Measurements from ENCODE around the gene MYO10. TPM values are rescaled to one million over a fixed set of nuclear protein-coding genes. Genes with fewer than 3 reads are reported as not detected.

MYO10 gene
- total and polyA plus RNA-seq, 2 of the 8 experiments (the other 6 are each of a cell fraction or from before 2014, with no cell fraction given), result 21.5 to 107 TPM

- Histone ChIP-seq H3K79me1 (ENCODE audit: low read depth, low read length) (no peaks in the 10 kb centered on the region), H3K4ac (replicated peaks; ENCODE audit: insufficient read length, low read depth, low read length) (peak overlapping the region; percentile 47), H3K4me2 (ENCODE audit: insufficient read depth in 1 of 2, low read depth in 2 of 2, low read length in 2 of 2) (peak overlapping the region; percentile 76 to 95), H2BK20ac (ENCODE audit: low read length) (peak overlapping the region; percentile 77), H3K14ac (ENCODE audit: insufficient read length) (peak overlapping the region; percentile 13), H3K56ac (replicated peaks; ENCODE audit: insufficient read length, low read depth, low read length) (peak overlapping the region; percentile 90), H3K9me3 (ENCODE audit: insufficient read depth in 2 of 2, low read depth in 1 of 2, low read length in 1 of 2) (no peaks in the 10 kb centered on the region), H3K79me2 (ENCODE audit: control insufficient read depth in 1 of 2, insufficient read depth in 2 of 2, low read length in 2 of 2) (peaks cover 12 to 35% of the 10 kb centered on the region in 2 experiments), H4K5ac (ENCODE audit: insufficient read length, low read depth, low read length) (peak overlapping the region; percentile 82), H2BK5ac (ENCODE audit: low read depth, low read length) (peak overlapping the region; percentile 90), H2BK15ac (ENCODE audit: low read length) (no peak overlapping the region), H3K23me2 (ENCODE audit: low read depth, low read length) (peaks cover 17% of the 10 kb centered on the region), H3K27me3 (replicated peaks in 1 of 4; ENCODE audit: control insufficient read depth in 3 of 4, extremely low read depth in 1 of 4, insufficient read depth in 3 of 4, low read length in 3 of 4) (no peaks in the 10 kb centered on the region), H3K4me1 (replicated peaks in 1 of 4; ENCODE audit: control insufficient read depth in 3 of 4, insufficient read depth in 4 of 4, low read length in 3 of 4) (peaks cover 9 to 20% (median 17%) of the 10 kb centered on the region in 4 experiments), H4K91ac (replicated peaks; ENCODE audit: insufficient read length, low read length) (peak overlapping the region; percentile 92), H3K9ac (replicated peaks in 1 of 4; ENCODE audit: extremely low read depth in 1 of 4, low read depth in 3 of 4, low read length in 3 of 4) (peak overlapping the region; percentile 31 to 70 (median 51); a peak in 6 of 7 replicates), H3K23ac (ENCODE audit: insufficient read length) (no peak overlapping the region), H3K18ac (ENCODE audit: extremely low read depth, low read length) (peak overlapping the region; percentile 89), H3K4me3 (ENCODE audit: extremely low read depth in 1 of 4, insufficient read depth in 2 of 4, low read depth in 3 of 4, low read length in 4 of 4) (peak overlapping the region; percentile 51 to 69 (median 63)), H2BK12ac (ENCODE audit: low read depth, low read length) (peak overlapping the region; percentile 33), H4K20me1 (replicated peaks in 1 of 2; ENCODE audit: control insufficient read depth in 1 of 2, insufficient read depth in 2 of 2, low read length in 2 of 2) (no peaks in the 10 kb centered on the region), H2AFZ (ENCODE audit: low read length) (no peak overlapping the region), H2AK5ac (ENCODE audit: low read depth, low read length) (0 out of 2 replicates have a peak overlapping the region, but pooled peaks have one; percentile 28), H3K36me3 (ENCODE audit: control insufficient read depth in 2 of 4, insufficient read depth in 4 of 4, low read length in 3 of 4) (no peaks in the 10 kb centered on the region; a peak in 2 of 8 replicates), H2BK120ac (replicated peaks; ENCODE audit: low read depth, low read length) (peak overlapping the region; percentile 94), H3K27ac (ENCODE audit: low read depth, low read length) (peak overlapping the region; percentile 83), H4K8ac (ENCODE audit: extremely low read depth, insufficient read depth, low read length) (no peak overlapping the region)
- POLR2A ChIA-PET (ENCODE audit: partially characterized antibody), result interaction anchor here (0.9 to 4.5 kb wide), 6 partner anchors 9 to 155 kb away, joined by 3 to 42 read pairs (median 4); no protein-coding TSS in a partner anchor
- CTCF ChIA-PET (ENCODE audit: partially characterized antibody), result interaction anchor here (0.8 to 1.7 kb wide), 5 partner anchors 14 to 451 kb away, joined by 3 to 7 read pairs (median 3); no protein-coding TSS in a partner anchor
- FAIRE-seq (no peak), DNase-seq (ENCODE audit: low read depth in 1 of 2, low spot score in 2 of 2) (no peak)
- 2% methylated on average over 17 of the region's 17 CpGs; no CpG with 5 or more reads in 1 of the 2 experiments for WGBS, 2 experiments (ENCODE audit: extremely low coverage in 1 of 2, insufficient coverage in 1 of 2, insufficient read length in 1 of 2, insufficient replicate concordance in 2 of 2, low coverage in 1 of 2, low lambda C conversion rate in 2 of 2, missing lambda C conversion rate in 1 of 2)
- TF ChIP-seq KDM4A (IDR thresholded peaks at IDR 0.05; ENCODE audit: low read depth, low read length, severe bottlenecking) (no peak), BACH1 (IDR thresholded peaks at IDR 0.05; ENCODE audit: low read length) (no peak), SP2 (IDR thresholded peaks at IDR 0.05; ENCODE audit: low read length) (no peak), JUN (IDR thresholded peaks at IDR 0.05; ENCODE audit: low read depth, low read length) (no peak), SAP30 (IDR thresholded peaks at IDR 0.05; ENCODE audit: insufficient read depth, insufficient replicate concordance, low read length) (no peak), ATF3 (IDR thresholded peaks at IDR 0.05; ENCODE audit: insufficient read depth, low read depth, low read length) (no peak), EP300 (IDR thresholded peaks at IDR 0.05; ENCODE audit: borderline replicate concordance in 1 of 2, low read depth in 2 of 2, low read length in 2 of 2) (no peak)
- TF ChIP-seq, protein P1, sequence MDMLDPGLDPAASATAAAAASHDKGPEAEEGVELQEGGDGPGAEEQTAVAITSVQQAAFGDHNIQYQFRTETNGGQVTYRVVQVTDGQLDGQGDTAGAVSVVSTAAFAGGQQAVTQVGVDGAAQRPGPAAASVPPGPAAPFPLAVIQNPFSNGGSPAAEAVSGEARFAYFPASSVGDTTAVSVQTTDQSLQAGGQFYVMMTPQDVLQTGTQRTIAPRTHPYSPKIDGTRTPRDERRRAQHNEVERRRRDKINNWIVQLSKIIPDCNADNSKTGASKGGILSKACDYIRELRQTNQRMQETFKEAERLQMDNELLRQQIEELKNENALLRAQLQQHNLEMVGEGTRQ (IDR thresholded peaks at IDR 0.05; ENCODE audit: low read length), result no peak
- TF ChIP-seq, protein P2, sequence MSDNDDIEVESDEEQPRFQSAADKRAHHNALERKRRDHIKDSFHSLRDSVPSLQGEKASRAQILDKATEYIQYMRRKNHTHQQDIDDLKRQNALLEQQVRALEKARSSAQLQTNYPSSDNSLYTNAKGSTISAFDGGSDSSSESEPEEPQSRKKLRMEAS (IDR thresholded peaks at IDR 0.05), result no peak
These were observed 195.8 kb downstream of the MYO10 start for GRCh38 chr5:16740066-16740810.
